Esophagus (tissue), 2 donors: ENCODE results near the gene MDM4. TPM values are rescaled to one million over a fixed set of nuclear protein-coding genes. Genes with fewer than 3 reads are reported as not detected.

Experiments
- H3K27ac ChIP-seq, 2 donors: one replicate each; pipeline ENCODE4 v1.5.1; 2013; ENCODE audit warnings: low read depth in 2 of 2, mild to moderate bottlenecking in 2 of 2, inconsistent platforms in 1 of 2, low read length in 1 of 2, moderate library complexity in 1 of 2
- H3K27me3 ChIP-seq, 2 donors: one replicate each; pipeline ENCODE4 v1.6.1; 2013; ENCODE audit warnings: low read length in 2 of 2, control low read depth in 1 of 2, mild to moderate bottlenecking in 1 of 2; ENCODE audit not compliant: insufficient read depth in 2 of 2, control insufficient read depth in 1 of 2
- H3K36me3 ChIP-seq, 2 donors: one replicate each; pipeline ENCODE4 v1.6.1; 2013; ENCODE audit warnings: low read length in 1 of 2; ENCODE audit not compliant: control insufficient read depth in 2 of 2, insufficient read depth in 2 of 2
- H3K4me1 ChIP-seq, 2 donors: one replicate each; pipeline ENCODE4 v1.6.1; 2013; ENCODE audit warnings: low read length in 1 of 2; ENCODE audit not compliant: control insufficient read depth in 2 of 2, insufficient read depth in 2 of 2
- H3K4me3 ChIP-seq, 2 donors: one replicate each; pipeline ENCODE4 v1.5.1; 2013; ENCODE audit warnings: low read length in 2 of 2, mild to moderate bottlenecking in 2 of 2, low read depth in 1 of 2, moderate library complexity in 1 of 2
- H3K9me3 ChIP-seq, 2 donors: one replicate each; pipeline ENCODE4 v1.6.1; 2013; ENCODE audit warnings: mild to moderate bottlenecking in 2 of 2, low read depth in 1 of 2, low read length in 1 of 2, moderate library complexity in 1 of 2; ENCODE audit not compliant: control insufficient read depth in 2 of 2, insufficient read depth in 1 of 2
- WGBS, 2 donors: extraction: QIAGEN DNeasy Blood & Tissue Kit; methylation state at CpG; one replicate each; pipeline ENCODE4 v1.1.7; 2013; 5-methylcytosine and 5-hydroxymethylcytosine counted together
- polyA plus RNA-seq, 2 donors: library from polyadenylated mRNA; stranded (reverse); fragments of 200-250 nt; gene quantifications; one replicate each; pipeline ENCODE4 v1.2.3, GENCODE V29; 2013
- donor health status: healthy with polysubstance abuse.
- donor health status: Bipolar disorder and iron deficiency.

Gene MDM4, protein sequence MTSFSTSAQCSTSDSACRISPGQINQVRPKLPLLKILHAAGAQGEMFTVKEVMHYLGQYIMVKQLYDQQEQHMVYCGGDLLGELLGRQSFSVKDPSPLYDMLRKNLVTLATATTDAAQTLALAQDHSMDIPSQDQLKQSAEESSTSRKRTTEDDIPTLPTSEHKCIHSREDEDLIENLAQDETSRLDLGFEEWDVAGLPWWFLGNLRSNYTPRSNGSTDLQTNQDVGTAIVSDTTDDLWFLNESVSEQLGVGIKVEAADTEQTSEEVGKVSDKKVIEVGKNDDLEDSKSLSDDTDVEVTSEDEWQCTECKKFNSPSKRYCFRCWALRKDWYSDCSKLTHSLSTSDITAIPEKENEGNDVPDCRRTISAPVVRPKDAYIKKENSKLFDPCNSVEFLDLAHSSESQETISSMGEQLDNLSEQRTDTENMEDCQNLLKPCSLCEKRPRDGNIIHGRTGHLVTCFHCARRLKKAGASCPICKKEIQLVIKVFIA
- polyA plus RNA-seq: 10 to 100 TPM in 1 of 2 donors, 1 to 10 TPM in 1; 4.0 to 14.0 TPM

DNA sequence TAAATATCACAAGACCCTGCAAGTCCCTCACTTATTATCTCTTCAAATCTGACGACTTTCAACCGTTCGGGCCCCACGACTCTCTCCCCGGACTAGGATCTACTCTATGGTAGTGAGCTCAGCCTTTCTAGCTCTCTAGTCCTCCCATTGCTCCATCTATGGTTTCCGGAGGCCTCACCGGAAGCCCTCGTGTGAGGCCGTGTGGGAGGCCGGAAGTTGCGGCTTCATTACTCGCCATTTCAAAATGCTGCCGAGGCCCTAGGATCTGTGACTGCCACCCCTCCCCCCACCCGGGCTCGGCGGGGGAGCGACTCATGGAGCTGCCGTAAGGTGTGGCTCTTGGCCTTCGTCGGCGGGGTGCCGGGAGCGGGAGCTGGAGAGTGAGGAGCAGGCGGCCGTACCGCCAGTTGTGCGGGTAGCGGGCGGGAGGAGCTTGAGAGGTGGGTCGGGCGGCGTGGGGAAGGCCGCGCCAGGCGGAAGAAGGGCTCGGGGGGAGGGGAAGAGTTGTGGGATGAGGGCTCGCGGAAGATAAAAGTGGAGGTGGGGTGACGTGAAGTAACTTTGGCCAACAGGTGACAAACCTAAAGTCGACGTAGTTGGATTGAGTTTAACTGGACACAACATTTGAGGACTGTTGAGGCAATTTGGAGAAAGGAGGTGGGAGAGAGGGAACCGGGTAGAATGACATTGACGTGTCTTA is at the start of gene MDM4:
TSS of gene MDM4 (plus strand) at position 227 of the 700 bp plus-strand sequence. CDS start 9,113 bp downstream, outside the sequence.
- peak within 1 kb of the TSS; percentile 99 for H3K27ac ChIP-seq
- no peaks in the 10 kb centered on the region for H3K27me3 ChIP-seq
- H3K4me3 ChIP-seq: peak within 1 kb of the TSS; percentile 81 to 85
- no peaks in the 10 kb centered on the region for H3K36me3 ChIP-seq
- peaks cover 2 to 5% of the 10 kb centered on the region in 2 donors for H3K4me1 ChIP-seq
- H3K9me3 ChIP-seq: no peaks in the 10 kb centered on the region
- WGBS, 2 donors: 0 to 1% methylated on average over 43 of the region's 43 CpGs

DNA sequence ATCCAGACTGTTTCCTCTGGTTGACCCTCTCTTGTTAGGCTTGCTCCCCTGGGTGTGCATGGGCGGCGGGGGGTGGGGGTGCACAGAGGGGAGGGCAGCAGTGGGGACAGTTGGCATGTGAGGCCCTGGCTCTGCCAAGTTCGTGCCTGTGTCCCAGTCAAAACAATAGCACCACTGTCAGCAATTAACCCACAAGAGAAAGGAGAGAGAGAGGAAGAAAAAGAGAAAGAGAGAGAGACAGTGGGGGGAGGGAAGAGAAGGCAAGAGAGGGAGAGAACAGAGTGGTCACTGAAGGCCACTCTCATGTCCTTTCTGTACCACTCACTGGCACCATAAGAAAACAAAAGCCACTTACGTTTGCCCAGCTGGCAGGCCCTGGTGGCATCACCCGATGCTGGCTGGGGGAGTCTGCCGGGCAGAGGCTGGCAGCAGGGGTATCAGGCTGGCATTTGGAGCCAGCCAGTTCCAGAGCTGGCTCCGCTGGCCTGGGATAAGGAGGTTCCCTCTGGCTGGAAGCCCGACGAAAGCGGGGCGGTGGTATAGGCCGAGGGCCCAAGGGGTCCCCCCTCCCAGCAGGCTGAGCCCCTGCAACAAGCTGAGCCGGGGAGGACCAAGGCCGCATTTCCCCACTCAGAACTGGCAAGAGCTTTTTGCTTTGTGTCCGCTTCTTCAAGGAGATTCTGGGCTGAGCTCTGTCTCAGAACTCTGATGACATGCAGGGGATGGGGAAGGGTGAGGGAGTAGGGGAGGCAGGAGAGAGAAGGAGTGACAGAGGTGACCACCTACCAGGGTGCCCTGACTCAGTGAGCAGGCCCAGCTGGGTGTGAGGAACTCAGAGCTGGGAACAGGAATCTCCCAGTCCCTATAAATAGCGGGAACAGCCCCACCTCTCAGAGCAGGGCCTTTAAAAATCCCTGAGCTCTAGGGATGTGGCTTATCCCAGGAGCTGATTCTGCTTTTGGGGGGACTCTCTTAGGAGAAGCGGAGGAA is 49.5 kb upstream of the MDM4 start:
- Histone ChIP-seq H3K27ac (no peak overlapping the region), H3K27me3 (no peaks in the 10 kb centered on the region), H3K36me3 (peaks cover 0 to 31% of the 10 kb centered on the region in 2 donors), H3K4me3 (no peak overlapping the region), H3K9me3 (no peaks in the 10 kb centered on the region), H3K4me1 (peaks cover 2 to 6% of the 10 kb centered on the region in 2 donors)
- WGBS, 2 donors: 70 to 77% methylated on average over 17 of the region's 17 CpGs

DNA sequence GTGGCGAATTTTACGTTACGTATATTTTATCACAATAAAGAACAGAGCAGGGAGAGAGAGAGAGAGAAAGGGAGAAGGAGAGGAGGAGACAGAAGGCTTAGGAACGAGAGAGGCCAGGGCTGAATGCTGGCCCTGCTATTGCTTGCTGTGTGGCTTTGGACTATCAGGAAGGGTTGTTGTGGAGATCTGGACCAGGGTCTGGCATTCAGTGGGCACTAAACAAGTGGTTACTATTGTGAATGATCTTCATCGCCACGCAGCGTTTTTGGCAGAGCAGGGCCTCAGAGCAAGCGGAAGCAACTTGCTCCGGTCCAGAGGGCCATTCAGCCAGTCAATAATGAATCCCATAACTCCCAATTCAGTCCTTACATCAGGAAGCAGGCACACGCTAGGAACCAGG is 48.0 kb upstream of the MDM4 start:
- H3K4me1 ChIP-seq: peaks cover 2 to 6% of the 10 kb centered on the region in 2 donors
- no peak overlapping the region for H3K4me3 ChIP-seq
- H3K9me3 ChIP-seq: no peaks in the 10 kb centered on the region
- peaks cover 0 to 30% of the 10 kb centered on the region in 2 donors for H3K36me3 ChIP-seq
- H3K27ac ChIP-seq: peak overlapping the region in 1 of 2 donors; percentile 18
- 89% methylated on average over 10 of the region's 10 CpGs for WGBS, 2 donors
- no peaks in the 10 kb centered on the region for H3K27me3 ChIP-seq

DNA sequence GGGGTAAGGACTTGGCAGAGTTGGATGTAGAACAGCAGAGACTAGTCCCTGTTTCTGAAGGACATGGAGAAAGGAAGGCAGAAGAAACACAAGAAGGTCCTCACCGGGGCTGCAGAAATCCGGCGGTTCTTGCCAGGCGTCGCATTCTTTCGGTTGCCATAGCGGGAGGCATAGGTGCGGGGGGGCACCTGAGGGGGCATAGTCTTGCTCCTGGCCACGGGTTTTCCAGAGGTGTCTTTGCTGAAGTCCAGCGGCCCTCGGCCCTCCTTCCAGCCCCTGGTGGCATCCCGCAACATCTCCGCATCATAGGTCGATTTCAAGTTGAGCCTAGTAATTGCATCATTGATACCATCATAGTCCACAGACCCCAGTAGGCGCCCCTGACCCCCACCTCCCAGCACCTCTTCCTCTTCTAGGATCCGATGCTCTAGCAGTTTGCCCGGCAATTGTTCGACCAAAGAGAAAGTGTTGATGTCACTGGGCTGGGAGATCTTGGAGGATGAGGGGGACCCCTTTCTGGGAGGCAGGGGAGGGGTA is 47.4 kb upstream of the MDM4 start:
- peak overlapping the region in 1 of 2 donors; percentile 18 for H3K27ac ChIP-seq

DNA sequence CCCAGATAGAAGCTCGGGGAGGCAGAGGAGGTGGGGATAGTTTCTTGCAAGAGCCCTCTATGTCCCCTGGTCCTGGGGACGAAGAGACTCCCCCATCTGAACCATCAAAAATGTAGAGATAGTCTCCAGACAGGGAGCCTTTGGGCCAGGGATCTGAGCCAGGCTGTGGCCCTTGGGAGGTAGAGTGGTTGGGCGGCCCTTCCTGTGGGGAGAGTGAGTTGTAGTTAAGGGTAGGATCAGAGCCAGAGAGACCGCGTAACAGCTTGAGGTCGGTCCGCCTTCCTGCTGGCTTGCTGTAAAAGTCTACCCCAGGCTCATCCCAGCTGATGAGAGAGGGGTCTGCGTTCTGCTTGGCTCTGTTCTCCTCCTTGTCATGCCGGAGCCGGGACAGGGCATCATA is 46.9 kb upstream of the MDM4 start:
- no peaks in the 10 kb centered on the region for H3K27me3 ChIP-seq
- 92 to 93% methylated on average over 9 to 10 of the region's 10 CpGs for WGBS, 2 donors
- peaks cover 2 to 6% of the 10 kb centered on the region in 2 donors for H3K4me1 ChIP-seq
- no peak overlapping the region for H3K27ac ChIP-seq
- no peak overlapping the region for H3K4me3 ChIP-seq
- no peaks in the 10 kb centered on the region for H3K9me3 ChIP-seq
- H3K36me3 ChIP-seq: peaks cover 0 to 22% of the 10 kb centered on the region in 2 donors

More for the DNA sequence above, 47.4 kb upstream of the MDM4 start:
- Histone ChIP-seq H3K9me3 (no peaks in the 10 kb centered on the region), H3K4me1 (peaks cover 2 to 6% of the 10 kb centered on the region in 2 donors), H3K36me3 (peaks cover 0 to 26% of the 10 kb centered on the region in 2 donors), H3K4me3 (no peak overlapping the region), H3K27me3 (no peaks in the 10 kb centered on the region)
- 90% methylated on average over 18 of the region's 18 CpGs for WGBS, 2 donors

DNA sequence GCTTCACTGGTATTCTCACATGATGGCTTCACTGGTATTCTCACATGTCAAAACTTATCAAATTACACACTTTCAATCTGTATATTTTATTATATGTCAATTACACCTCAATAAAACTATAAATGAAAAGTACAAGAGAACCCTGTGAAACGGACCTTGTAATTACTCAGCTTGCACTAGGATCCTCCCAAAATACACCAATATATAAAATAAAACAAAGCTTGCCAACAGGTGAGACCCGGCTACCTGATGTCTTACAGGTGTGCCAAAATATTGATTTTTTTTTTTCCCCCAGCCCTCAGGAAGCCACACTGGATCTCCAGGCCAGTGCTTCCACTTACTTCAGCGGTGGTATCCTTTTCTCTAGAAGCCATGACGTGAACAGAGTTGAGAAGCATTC is 44.5 kb upstream of the MDM4 start:
- Histone ChIP-seq H3K4me1 (peaks cover 2 to 3% of the 10 kb centered on the region in 2 donors), H3K27me3 (no peaks in the 10 kb centered on the region), H3K4me3 (no peak overlapping the region), H3K9me3 (no peaks in the 10 kb centered on the region), H3K36me3 (peaks cover 0 to 16% of the 10 kb centered on the region in 2 donors), H3K27ac (no peak overlapping the region)
- WGBS, 2 donors: 90 to 91% methylated on average over 4 of the region's 4 CpGs

DNA sequence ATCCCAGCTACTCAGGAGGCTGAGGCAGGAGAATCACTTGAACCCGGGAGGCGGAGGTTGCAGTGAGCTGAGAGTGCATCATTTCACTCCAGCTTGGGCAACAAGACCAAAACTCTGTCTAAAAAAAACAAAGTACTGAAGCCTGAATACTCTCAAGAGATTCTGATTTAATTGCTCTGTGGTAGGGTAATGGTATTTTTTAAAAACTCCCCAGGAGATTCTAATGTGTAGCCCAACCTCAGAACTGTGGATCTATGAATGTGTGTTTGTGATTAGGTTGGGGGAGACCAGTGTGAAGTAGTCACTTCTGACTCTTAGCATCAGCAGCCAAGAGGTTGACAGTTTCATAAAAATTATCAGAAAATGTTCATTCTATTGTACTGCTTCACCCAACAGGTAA is 43.5 kb upstream of the MDM4 start:
- Histone ChIP-seq H3K27me3 (no peaks in the 10 kb centered on the region), H3K36me3 (peaks cover 0 to 16% of the 10 kb centered on the region in 2 donors), H3K27ac (no peak overlapping the region), H3K4me3 (no peak overlapping the region), H3K4me1 (peaks cover 4 to 8% of the 10 kb centered on the region in 2 donors), H3K9me3 (no peaks in the 10 kb centered on the region)
- WGBS, 2 donors: 93 to 94% methylated on average over 2 of the region's 2 CpGs

DNA sequence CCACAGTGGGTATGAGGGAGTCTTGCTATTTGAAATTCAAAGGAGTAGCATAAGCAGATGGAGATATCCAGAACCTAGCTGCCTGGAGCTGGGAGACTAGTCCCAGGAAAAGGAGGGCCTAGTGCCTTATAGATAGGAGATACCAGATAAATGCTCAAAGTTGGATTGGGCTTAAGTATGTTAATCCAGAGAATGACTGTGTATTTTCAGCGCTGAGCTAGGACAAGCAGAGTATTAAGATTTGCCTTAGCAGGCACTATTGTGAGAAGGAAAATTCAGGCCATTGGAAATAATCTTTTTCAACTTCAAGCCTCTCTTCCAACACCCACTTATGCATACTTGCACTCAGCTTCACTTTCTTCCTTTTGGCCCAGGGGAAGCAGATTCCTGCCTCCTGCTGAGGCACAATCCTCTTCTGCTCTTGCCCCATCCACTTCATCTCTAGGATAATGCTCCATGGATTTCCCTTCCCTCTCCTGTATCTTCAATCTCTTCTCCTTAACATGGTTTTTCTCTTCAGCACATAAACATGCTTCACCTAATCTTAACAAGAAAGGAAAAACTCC is 42.7 kb upstream of the MDM4 start:
- Histone ChIP-seq H3K36me3 (peaks cover 0 to 12% of the 10 kb centered on the region in 2 donors), H3K27me3 (no peaks in the 10 kb centered on the region), H3K9me3 (no peaks in the 10 kb centered on the region), H3K27ac (no peak overlapping the region), H3K4me1 (peaks cover 7 to 12% of the 10 kb centered on the region in 2 donors), H3K4me3 (no peak overlapping the region)
- WGBS, 2 donors: 70 to 86% methylated on average over 1 of the region's 1 CpG
